Measurements from ENCODE around the gene ASTN2. TPM values are rescaled to one million over a fixed set of nuclear protein-coding genes. Genes with fewer than 3 reads are reported as not detected.

ASTN2 gene
- total and polyA plus RNA-seq, 9 donors: 1.8 to 6.4 (median 3.2) TPM

DNA sequence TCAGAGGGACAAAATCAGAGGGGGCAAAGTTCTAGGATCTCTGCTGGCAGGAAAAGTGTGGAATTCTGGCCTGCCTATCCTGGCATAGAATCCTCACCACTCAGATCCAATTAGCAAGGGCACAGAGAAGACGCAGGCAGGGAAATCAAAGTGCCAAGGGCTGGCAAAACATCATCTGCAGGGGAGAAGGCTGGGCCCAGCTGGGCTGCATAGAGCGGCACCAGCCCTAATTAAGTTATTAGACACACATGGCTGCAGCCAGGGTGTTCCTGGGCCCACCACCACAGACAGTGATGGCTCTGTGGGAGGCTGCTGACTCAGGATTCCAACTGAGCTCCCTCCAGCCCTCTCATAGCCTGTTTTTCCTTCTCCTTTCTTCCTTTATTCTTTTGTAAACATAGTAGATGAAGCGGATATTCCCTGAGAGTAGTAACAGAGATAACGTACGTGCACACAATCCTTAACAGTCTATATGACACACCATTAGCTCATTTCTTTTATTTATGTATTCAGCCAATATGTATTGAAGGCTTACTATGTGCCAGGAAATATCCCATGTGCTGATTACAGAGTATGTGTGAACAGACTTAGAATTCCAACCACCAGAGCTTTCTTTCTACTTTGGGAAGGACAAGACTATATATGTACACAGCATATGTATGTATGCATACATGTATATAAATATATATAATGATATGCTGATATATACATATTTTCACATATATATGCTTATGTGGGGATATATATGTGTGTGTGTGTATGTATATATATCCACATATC lies 236.1 kb downstream of the ASTN2 start:
- no peaks in the 10 kb centered on the region for H3K27me3 ChIP-seq
- H3K36me3 ChIP-seq: no peaks in the 10 kb centered on the region
- TF ChIP-seq POLR2A (IDR thresholded peaks at IDR 0.05) (no peak), EP300 (IDR thresholded peaks at IDR 0.05) (no peak)
- TF ChIP-seq, protein P1, sequence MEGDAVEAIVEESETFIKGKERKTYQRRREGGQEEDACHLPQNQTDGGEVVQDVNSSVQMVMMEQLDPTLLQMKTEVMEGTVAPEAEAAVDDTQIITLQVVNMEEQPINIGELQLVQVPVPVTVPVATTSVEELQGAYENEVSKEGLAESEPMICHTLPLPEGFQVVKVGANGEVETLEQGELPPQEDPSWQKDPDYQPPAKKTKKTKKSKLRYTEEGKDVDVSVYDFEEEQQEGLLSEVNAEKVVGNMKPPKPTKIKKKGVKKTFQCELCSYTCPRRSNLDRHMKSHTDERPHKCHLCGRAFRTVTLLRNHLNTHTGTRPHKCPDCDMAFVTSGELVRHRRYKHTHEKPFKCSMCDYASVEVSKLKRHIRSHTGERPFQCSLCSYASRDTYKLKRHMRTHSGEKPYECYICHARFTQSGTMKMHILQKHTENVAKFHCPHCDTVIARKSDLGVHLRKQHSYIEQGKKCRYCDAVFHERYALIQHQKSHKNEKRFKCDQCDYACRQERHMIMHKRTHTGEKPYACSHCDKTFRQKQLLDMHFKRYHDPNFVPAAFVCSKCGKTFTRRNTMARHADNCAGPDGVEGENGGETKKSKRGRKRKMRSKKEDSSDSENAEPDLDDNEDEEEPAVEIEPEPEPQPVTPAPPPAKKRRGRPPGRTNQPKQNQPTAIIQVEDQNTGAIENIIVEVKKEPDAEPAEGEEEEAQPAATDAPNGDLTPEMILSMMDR (IDR thresholded peaks at IDR 0.05): no peak
- H3K4me1 ChIP-seq (ENCODE audit: insufficient read depth): no peaks in the 10 kb centered on the region
- 74 to 78% (median 78%) methylated on average over 5 of the region's 5 CpGs for WGBS, 3 donors
- H3K9me3 ChIP-seq: no peaks in the 10 kb centered on the region
- DNase-seq: no peak
- no peak overlapping the region for H3K4me3 ChIP-seq
- intact Hi-C loops (cut with DNase I): no loop called here
- H3K27ac ChIP-seq: no peak overlapping the region

DNA sequence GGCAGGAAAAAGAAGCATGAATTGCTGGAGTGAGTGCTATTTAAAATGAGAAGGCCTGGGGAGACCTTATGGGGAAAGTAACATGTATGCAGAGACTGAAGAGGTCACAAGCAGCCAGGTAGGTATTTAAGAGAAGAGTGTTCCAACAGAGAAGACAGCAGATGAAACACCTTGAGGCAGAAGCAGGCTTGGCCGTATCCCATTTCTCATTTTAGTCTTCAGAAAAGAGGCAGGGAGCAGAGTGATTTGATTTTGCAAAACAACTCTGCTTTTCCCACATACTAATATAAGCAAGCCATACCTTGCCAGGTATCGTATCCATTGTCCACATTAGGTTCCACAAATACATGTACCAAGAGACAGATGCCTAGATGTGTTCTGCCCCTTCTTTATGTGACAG lies 244.3 kb downstream of the ASTN2 start:
- H3K9me3 ChIP-seq: no peaks in the 10 kb centered on the region
- no peak overlapping the region for H3K4me3 ChIP-seq
- no peaks in the 10 kb centered on the region for H3K36me3 ChIP-seq
- intact Hi-C loops (cut with DNase I): no loop called here
- 91 to 94% (median 91%) methylated on average over 2 of the region's 2 CpGs for WGBS, 3 donors
- H3K27me3 ChIP-seq: no peaks in the 10 kb centered on the region
- no peak for DNase-seq
- no peak overlapping the region for H3K27ac ChIP-seq
- TF ChIP-seq EP300 (IDR thresholded peaks at IDR 0.05) (no peak), POLR2A (IDR thresholded peaks at IDR 0.05) (no peak)
- TF ChIP-seq, protein P1 (IDR thresholded peaks at IDR 0.05): no peak
- no peaks in the 10 kb centered on the region for H3K4me1 ChIP-seq (ENCODE audit: insufficient read depth)

DNA sequence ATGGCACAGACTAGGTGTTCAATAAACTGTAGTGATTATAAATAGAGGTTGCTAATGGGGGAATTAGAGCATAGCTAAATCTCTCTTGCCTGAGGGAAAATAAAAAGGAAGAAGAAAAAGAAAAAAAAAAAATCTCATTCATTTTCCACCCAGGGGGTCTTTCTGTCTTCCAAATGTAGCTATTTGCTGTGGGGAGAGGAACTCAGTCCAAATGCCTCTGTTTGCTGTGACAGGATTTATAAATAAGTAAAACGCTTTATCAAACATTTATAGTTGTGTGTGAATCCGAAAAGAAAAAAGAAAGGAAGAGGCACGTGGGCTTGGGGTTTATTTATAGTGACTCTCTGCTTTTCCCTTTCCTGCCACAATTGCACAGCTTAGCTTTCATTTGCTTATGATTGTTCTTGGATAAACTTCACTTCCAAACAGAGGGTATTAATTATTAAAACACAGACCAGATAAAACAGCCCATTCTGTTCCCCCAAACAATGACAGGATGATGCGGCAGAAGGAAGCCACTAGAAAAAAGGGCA lies 245.7 kb downstream of the ASTN2 start:
- DNase-seq: no peak
- Histone ChIP-seq H3K9me3 (peaks cover 0 to 3% of the 10 kb centered on the region in 2 donors), H3K36me3 (no peaks in the 10 kb centered on the region), H3K4me3 (no peak overlapping the region), H3K27me3 (no peaks in the 10 kb centered on the region), H3K4me1 (ENCODE audit: insufficient read depth) (no peaks in the 10 kb centered on the region), H3K27ac (no peak overlapping the region)
- intact Hi-C loops (cut with DNase I): no loop called here
- TF ChIP-seq, protein P1 (IDR thresholded peaks at IDR 0.05): no peak
- no peak for TF ChIP-seq EP300 (IDR thresholded peaks at IDR 0.05)
- no peak for TF ChIP-seq POLR2A (IDR thresholded peaks at IDR 0.05)
- 9 to 20% (median 10%) methylated on average over 4 of the region's 4 CpGs for WGBS, 3 donors

DNA sequence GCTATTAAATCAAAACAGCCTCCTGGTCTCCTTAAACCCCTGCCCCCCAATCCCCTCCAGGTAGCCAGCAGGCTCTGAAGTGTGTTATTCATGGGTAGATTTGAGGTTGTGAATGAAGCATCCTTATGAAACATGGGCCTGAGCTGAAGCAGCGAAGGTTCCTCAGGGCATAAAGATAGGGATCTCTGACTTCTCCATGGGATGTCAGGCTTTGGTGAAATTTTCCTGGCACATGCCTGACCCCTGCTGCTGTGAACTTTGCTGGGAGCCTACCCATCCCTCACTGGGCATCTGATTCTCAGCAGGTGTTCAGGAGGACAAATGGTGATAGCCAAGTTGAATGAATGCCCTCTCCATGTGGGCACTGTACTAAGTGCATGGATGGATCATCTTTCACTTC lies 250.3 kb downstream of the ASTN2 start:
- no peaks in the 10 kb centered on the region for H3K36me3 ChIP-seq
- no peaks in the 10 kb centered on the region for H3K4me1 ChIP-seq (ENCODE audit: insufficient read depth)
- no peaks in the 10 kb centered on the region for H3K27me3 ChIP-seq
- no peak overlapping the region for H3K4me3 ChIP-seq
- peaks cover 0 to 3% of the 10 kb centered on the region in 2 donors for H3K9me3 ChIP-seq
- DNase-seq: no peak
- H3K27ac ChIP-seq: no peak overlapping the region
- 90 to 100% (median 93%) methylated on average over 1 of the region's 1 CpG for WGBS, 3 donors
- TF ChIP-seq, protein P1 (IDR thresholded peaks at IDR 0.05): no peak
- TF ChIP-seq POLR2A (IDR thresholded peaks at IDR 0.05) (no peak), EP300 (IDR thresholded peaks at IDR 0.05) (no peak)
- intact Hi-C loops (cut with DNase I): no loop called here
